IMR-90 (cell line): ENCODE measurements around the gene RASAL1. TPM values are rescaled to one million over a fixed set of nuclear protein-coding genes. Genes with fewer than 3 reads are reported as not detected.

Experiments used
- ATAC-seq: fragments of 200-7000 bp; cut with Tn5 transposase; 2 replicates; pipeline ENCODE4 v1.9.1; 2020; ENCODE audit warnings: low read depth, mild to moderate bottlenecking, moderate library complexity
- BruUV-seq: library from RNA; stranded (reverse); fragments of 400-500 nt; replicated peaks from 2 replicates; lab custom pipeline; 2021; lab: Mats Ljungman, UMichigan
- CTCF ChIA-PET: fragments of 300-600 bp; formaldehyde crosslinking; extraction: SDS; loops from one replicate; lab custom pipeline; 2021; ENCODE audit warnings: antibody characterized with exemption; lab: Yijun Ruan, JAX
- POLR2A ChIA-PET: fragments of 300-600 bp; sonication (Branson Sonifier 250); formaldehyde crosslinking; loops from one replicate; lab custom pipeline; 2022; ENCODE audit warnings: antibody characterized with exemption; ENCODE audit not compliant: unreplicated experiment; lab: Charles Lee
- DNase-seq: peaks from one replicate; pipeline ENCODE4 v3.0.0; 2013
- H2AFZ ChIP-seq: replicated peaks from 2 replicates; pipeline ENCODE3; 2013; ENCODE audit warnings: low read length, mild to moderate bottlenecking; ENCODE audit not compliant: poor library complexity
- H2AK5ac ChIP-seq: 2 replicates; pipeline ENCODE4 v1.6.1; 2013; ENCODE audit warnings: low read depth, low read length, inconsistent platforms
- H2AK9ac ChIP-seq: replicated peaks from 2 replicates; pipeline ENCODE3; 2013; ENCODE audit warnings: mild to moderate bottlenecking, low read depth, low read length, moderate library complexity; ENCODE audit not compliant: poor library complexity
- H2BK120ac ChIP-seq: 2 replicates; pipeline ENCODE4 v1.6.1; 2013; ENCODE audit warnings: low read depth, low read length, inconsistent platforms
- H2BK15ac ChIP-seq: 3 replicates; pipeline ENCODE4 v1.6.1; 2013; ENCODE audit warnings: low read depth, low read length, inconsistent platforms
- H2BK20ac ChIP-seq: 2 replicates; pipeline ENCODE4 v1.6.1; 2013; ENCODE audit warnings: low read depth, mild to moderate bottlenecking, inconsistent platforms, low read length, moderate library complexity
- H2BK5ac ChIP-seq: 2 replicates; pipeline ENCODE4 v1.6.1; 2013; ENCODE audit warnings: mild to moderate bottlenecking, low read depth, low read length, inconsistent platforms; ENCODE audit not compliant: poor library complexity, severe bottlenecking
- H3K14ac ChIP-seq: replicated peaks from 2 replicates; pipeline ENCODE4 v1.6.1; 2013; ENCODE audit warnings: low read depth, low read length, inconsistent platforms
- H3K18ac ChIP-seq: 2 replicates; pipeline ENCODE4 v1.6.1; 2013; ENCODE audit warnings: low read depth, low read length, control low read depth
- H3K23ac ChIP-seq: 2 replicates; pipeline ENCODE4 v1.6.1; 2013; ENCODE audit warnings: low read depth, low read length, inconsistent platforms
- H3K27ac ChIP-seq: 2 replicates; pipeline ENCODE4 v1.5.1; 2013; ENCODE audit warnings: mild to moderate bottlenecking, control low read depth, low read length; ENCODE audit not compliant: insufficient read depth
- H3K27me3 ChIP-seq: 2 replicates; pipeline ENCODE4 v1.6.1; 2013; ENCODE audit warnings: low read length; ENCODE audit not compliant: control insufficient read depth, insufficient read depth
- H3K36me3 ChIP-seq: 2 replicates; pipeline ENCODE4 v1.6.1; 2013; ENCODE audit warnings: low read length, mixed read lengths; ENCODE audit not compliant: control insufficient read depth, insufficient read depth
- H3K4ac ChIP-seq: 2 replicates; pipeline ENCODE4 v1.6.1; 2013; ENCODE audit warnings: low read depth, low read length, inconsistent platforms
- H3K4me1 ChIP-seq: 2 replicates; pipeline ENCODE4 v1.6.1; 2013; ENCODE audit warnings: low read length, mixed read lengths; ENCODE audit not compliant: control insufficient read depth, insufficient read depth
- H3K4me2 ChIP-seq: 2 replicates; pipeline ENCODE4 v1.6.1; 2013; ENCODE audit warnings: low read depth, mild to moderate bottlenecking, control low read depth, low read length, moderate library complexity
- H3K4me3 ChIP-seq: 2 replicates; pipeline ENCODE4 v1.5.1; 2013; ENCODE audit warnings: low read depth, mild to moderate bottlenecking, control low read depth, low read length, moderate library complexity; ENCODE audit not compliant: insufficient read depth
- H3K56ac ChIP-seq: 2 replicates; pipeline ENCODE4 v1.6.1; 2013; ENCODE audit warnings: low read length, inconsistent platforms; ENCODE audit not compliant: insufficient read depth; ENCODE audit errors: extremely low read depth
- H3K79me1 ChIP-seq, 2 experiments: 2 replicates each; pipeline ENCODE4 v1.6.1; 2013; ENCODE audit warnings: low read length in 2 of 2, inconsistent platforms in 1 of 2, low read depth in 1 of 2
- H3K9ac ChIP-seq: 2 replicates; pipeline ENCODE4 v1.6.1; 2013; ENCODE audit warnings: low read depth, low read length, control low read depth
- H3K9me1 ChIP-seq: 2 replicates; pipeline ENCODE4 v1.6.1; 2013; ENCODE audit warnings: low read length, inconsistent platforms; ENCODE audit not compliant: insufficient read depth
- H3K9me3 ChIP-seq: 2 replicates; pipeline ENCODE4 v1.6.1; 2013; ENCODE audit warnings: low read length; ENCODE audit not compliant: control insufficient read depth, insufficient read depth
- H4K20me1 ChIP-seq: 2 replicates; pipeline ENCODE4 v1.6.1; 2013; ENCODE audit warnings: low read length, inconsistent platforms; ENCODE audit not compliant: insufficient read depth
- H4K5ac ChIP-seq: 2 replicates; pipeline ENCODE4 v1.6.1; 2013; ENCODE audit warnings: mild to moderate bottlenecking, low read depth, low read length, control low read depth
- H4K8ac ChIP-seq, 2 experiments: 2 replicates each; pipeline ENCODE4 v1.6.1; 2013; ENCODE audit warnings: low read depth in 2 of 2, low read length in 2 of 2, control low read depth in 1 of 2, inconsistent platforms in 1 of 2
- H4K91ac ChIP-seq: 2 replicates; pipeline ENCODE4 v1.6.1; 2013; ENCODE audit warnings: low read depth, low read length, inconsistent platforms; ENCODE audit not compliant: insufficient read depth
- CHD1 ChIP-seq: IDR thresholded peaks from 2 replicates; pipeline ENCODE4 v1.6.1; 2012; ENCODE audit warnings: low read depth, low read length, improper control_type of control experiment
- ELK1 ChIP-seq: fragments of 150-350 bp; IDR thresholded peaks from 2 replicates; pipeline ENCODE4 v1.6.1; 2016; ENCODE audit warnings: low read depth, mild to moderate bottlenecking, low read length, moderate library complexity, borderline replicate concordance
- MAFK ChIP-seq: IDR thresholded peaks from 2 replicates; pipeline ENCODE4 v1.6.1; 2012; ENCODE audit warnings: low read depth, low read length, improper control_type of control experiment
- MAZ ChIP-seq: IDR thresholded peaks from 2 replicates; pipeline ENCODE4 v1.6.1; 2012; ENCODE audit warnings: low read depth, mild to moderate bottlenecking, low read length, improper control_type of control experiment, moderate library complexity, borderline replicate concordance
- NFE2L2 ChIP-seq: fragments of 150-350 bp; IDR thresholded peaks from 2 replicates; pipeline ENCODE4 v1.6.1; 2016; ENCODE audit warnings: low read depth, mild to moderate bottlenecking, low read length
- POLR2A ChIP-seq: IDR thresholded peaks from 2 replicates; pipeline ENCODE4 v1.6.1; 2012; ENCODE audit warnings: mild to moderate bottlenecking, low read depth, low read length
- RCOR1 ChIP-seq: IDR thresholded peaks from 2 replicates; pipeline ENCODE4 v1.6.1; 2012; ENCODE audit warnings: mild to moderate bottlenecking, low read length, improper control_type of control experiment; ENCODE audit not compliant: insufficient replicate concordance
- WGBS, 2 experiments: methylation state at CpG; one replicate each; pipeline versions ENCODE4 v1.1.5 to v1.1.7; 2013; ENCODE audit warnings: missing lambda C conversion rate in 2 of 2; ENCODE audit not compliant: insufficient read length in 1 of 2; ENCODE audit errors: extremely low coverage in 2 of 2; 5-methylcytosine and 5-hydroxymethylcytosine counted together
- dilution Hi-C: fragments of 300-500 bp; cut with HindIII; formaldehyde crosslinking; loops from one replicate; pipeline ENCODE4 v1.14.3; 2018; ENCODE audit warnings: low sequenced_read_pairs; ENCODE audit not compliant: unreplicated experiment
- in situ Hi-C: fragments of 300-500 bp; cut with MboI; formaldehyde crosslinking; loops from 3 replicates; pipeline ENCODE4 v1.14.3; 2019; ENCODE audit warnings: low sequenced_read_pairs, inconsistent platforms, mixed read lengths
- intact Hi-C: fragments of 100-400 bp; cut with micrococcal nuclease; formaldehyde crosslinking; loops from 2 replicates; pipeline ENCODE4 v1.10.0; 2022
- polyA plus RNA-seq, 3 experiments: library from polyadenylated mRNA; depleted of rRNA; stranded (reverse); fragments of >200 nt; gene quantifications; 2 replicates each; pipeline ENCODE4 v1.2.3, GENCODE V29; 2012; ENCODE audit warnings: low replicate concordance in 1 of 3
- total RNA-seq: library from RNA; depleted of rRNA; stranded (reverse); fragments of >200 nt; gene quantifications from 2 replicates; pipeline ENCODE4 v1.2.3, GENCODE V29; 2012
- TF ChIP-seq, protein P1 (sequence below): conservative IDR thresholded peaks from 2 replicates; pipeline ENCODE4 v1.5.1; 2012; ENCODE audit warnings: mild to moderate bottlenecking, low read depth, low read length, improper control_type of control experiment

Gene RASAL1
- total and polyA plus RNA-seq, 2 of the 4 experiments (the other 2 are of a cell fraction), result not detected

GRCh38 chr12:113097716-113098440 is 37.7 kb downstream of the RASAL1 start (continued):
- TF ChIP-seq MAZ, result no peak

DNA sequence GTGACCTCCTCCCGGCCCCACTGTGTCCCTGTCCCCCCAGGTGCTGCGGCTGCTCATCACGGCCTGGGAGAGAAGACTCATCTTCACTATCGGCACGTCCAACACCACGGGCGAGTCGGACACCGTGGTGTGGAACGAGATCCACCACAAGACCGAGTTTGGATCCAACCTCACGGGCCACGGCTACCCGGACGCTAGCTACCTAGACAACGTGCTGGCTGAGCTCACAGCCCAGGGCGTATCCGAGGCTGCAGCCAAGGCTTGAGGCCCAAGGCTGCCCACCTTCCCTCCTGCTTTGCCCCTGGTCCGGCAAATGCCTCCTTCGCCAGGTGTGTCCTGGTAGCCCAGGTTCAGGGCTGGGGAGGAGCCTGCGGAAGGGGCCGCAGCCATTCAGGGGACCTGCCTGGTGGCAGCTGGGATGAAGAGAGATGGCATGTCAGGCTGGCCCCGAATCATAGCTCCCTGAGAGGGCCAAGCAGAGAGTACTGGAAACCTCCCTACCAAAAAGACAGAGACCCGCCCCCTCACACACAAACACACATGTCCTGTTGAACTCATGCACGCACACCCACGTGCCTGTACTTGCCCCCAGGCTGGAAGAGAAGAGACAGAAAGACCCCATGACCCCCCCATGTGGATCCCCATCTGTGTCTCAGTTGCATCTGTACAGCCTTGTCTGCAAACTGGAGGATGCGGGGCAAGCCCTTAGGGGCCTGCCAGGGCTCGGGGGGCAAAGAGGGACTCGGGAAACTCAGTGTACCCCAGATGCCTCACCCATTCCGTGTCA is 38.7 kb downstream of the RASAL1 start:
- no peak overlapping the region for H2BK120ac ChIP-seq
- no peak for DNase-seq
- dilution Hi-C loops, result no loop called here

More for the DNA sequence above, 38.7 kb downstream of the RASAL1 start:
- POLR2A ChIA-PET, result no interaction called here
- H3K79me1 ChIP-seq, result no peaks in the 10 kb centered on the region
- H3K4ac ChIP-seq, result no peak overlapping the region
- H3K36me3 ChIP-seq, result no peaks in the 10 kb centered on the region
- no peak overlapping the region for H2BK20ac ChIP-seq
- H3K4me2 ChIP-seq, result no peak overlapping the region
- no peak overlapping the region for H2AK9ac ChIP-seq
- H3K27ac ChIP-seq, result no peak overlapping the region
- peaks cover 4% of the 10 kb centered on the region; the same call in 1 of the 2 replicates for H3K27me3 ChIP-seq
- H3K9me1 ChIP-seq, result no peaks in the 10 kb centered on the region
- no peak overlapping the region for H3K4me3 ChIP-seq
- H3K56ac ChIP-seq, result no peak overlapping the region
- no peaks in the 10 kb centered on the region for H4K20me1 ChIP-seq
- H3K14ac ChIP-seq, result no peak overlapping the region
- H4K5ac ChIP-seq, result no peak overlapping the region
- no peak overlapping the region for H3K18ac ChIP-seq
- no peak overlapping the region for H3K9ac ChIP-seq
- no peak for TF ChIP-seq NFE2L2
- TF ChIP-seq, protein P1, sequence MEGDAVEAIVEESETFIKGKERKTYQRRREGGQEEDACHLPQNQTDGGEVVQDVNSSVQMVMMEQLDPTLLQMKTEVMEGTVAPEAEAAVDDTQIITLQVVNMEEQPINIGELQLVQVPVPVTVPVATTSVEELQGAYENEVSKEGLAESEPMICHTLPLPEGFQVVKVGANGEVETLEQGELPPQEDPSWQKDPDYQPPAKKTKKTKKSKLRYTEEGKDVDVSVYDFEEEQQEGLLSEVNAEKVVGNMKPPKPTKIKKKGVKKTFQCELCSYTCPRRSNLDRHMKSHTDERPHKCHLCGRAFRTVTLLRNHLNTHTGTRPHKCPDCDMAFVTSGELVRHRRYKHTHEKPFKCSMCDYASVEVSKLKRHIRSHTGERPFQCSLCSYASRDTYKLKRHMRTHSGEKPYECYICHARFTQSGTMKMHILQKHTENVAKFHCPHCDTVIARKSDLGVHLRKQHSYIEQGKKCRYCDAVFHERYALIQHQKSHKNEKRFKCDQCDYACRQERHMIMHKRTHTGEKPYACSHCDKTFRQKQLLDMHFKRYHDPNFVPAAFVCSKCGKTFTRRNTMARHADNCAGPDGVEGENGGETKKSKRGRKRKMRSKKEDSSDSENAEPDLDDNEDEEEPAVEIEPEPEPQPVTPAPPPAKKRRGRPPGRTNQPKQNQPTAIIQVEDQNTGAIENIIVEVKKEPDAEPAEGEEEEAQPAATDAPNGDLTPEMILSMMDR, result no peak
- TF ChIP-seq POLR2A, result no peak
- no peak for TF ChIP-seq RCOR1
- TF ChIP-seq ELK1, result no peak
- no peak for TF ChIP-seq CHD1
- TF ChIP-seq MAFK, result no peak
- H2BK15ac ChIP-seq, result no peak overlapping the region
- in situ Hi-C loops (no loop called here), intact Hi-C loops (no loop called here)
- BruUV-seq, result no TSS peak
- no peak overlapping the region for H4K91ac ChIP-seq
- no peak overlapping the region for H2BK5ac ChIP-seq
- H2AK5ac ChIP-seq, result no peak overlapping the region
- WGBS, 2 experiments, result 83% methylated on average over 15 of the region's 30 CpGs; no CpG with 5 or more reads in 1 of the 2 experiments
- no peak for ATAC-seq
- H3K4me1 ChIP-seq, result no peaks in the 10 kb centered on the region
- H3K23ac ChIP-seq, result no peak overlapping the region
- H3K9me3 ChIP-seq, result no peaks in the 10 kb centered on the region
- H2AFZ ChIP-seq, result no peak overlapping the region
- no peak overlapping the region for H4K8ac ChIP-seq
- CTCF ChIA-PET, result interaction anchor here (0.7 kb wide), 2 partner anchors 111 to 568 kb away, joined by 4 to 8 read pairs; no protein-coding TSS in a partner anchor
